Testis (tissue), 3 donors: ENCODE results near the gene ZFPM1. TPM values are rescaled to one million over a fixed set of nuclear protein-coding genes. Genes with fewer than 3 reads are reported as not detected.

Experiments
- DNase-seq: peaks from one replicate; pipeline ENCODE4 v3.0.0-alpha.2; 2019
- H3K27ac ChIP-seq, 2 donors: fragments of 200-600 bp; sonication (generic); one replicate each; pipeline ENCODE4 v1.5.1; 2019
- H3K27me3 ChIP-seq: fragments of 200-600 bp; sonication (generic); one replicate; pipeline ENCODE4 v1.5.1; 2019
- H3K36me3 ChIP-seq: fragments of 200-600 bp; sonication (generic); one replicate; pipeline ENCODE4 v1.5.1; 2017; ENCODE audit warnings: low read depth; ENCODE audit errors: missing control alignments
- H3K4me1 ChIP-seq: fragments of 200-600 bp; sonication (generic); one replicate; pipeline ENCODE4 v1.5.1; 2019
- H3K4me3 ChIP-seq, 2 donors: fragments of 200-600 bp; sonication (generic); one replicate each; pipeline ENCODE4 v1.5.1; 2017 to 2019
- H3K9me3 ChIP-seq: fragments of 200-600 bp; sonication (generic); one replicate; pipeline ENCODE4 v1.5.1; 2017
- CTCF ChIP-seq, 3 experiments: fragments of 450-650 bp in 2 of 3; fragments of 200-600 bp in 1 of 3; sonication (generic) in 1 of 3; IDR thresholded peaks; one replicate each; pipeline ENCODE4 v1.5.1; 2016 to 2019; ENCODE audit warnings: antibody characterized with exemption in 3 of 3, mild to moderate bottlenecking in 2 of 3, moderate library complexity in 1 of 3
- POLR2A ChIP-seq: fragments of 450-650 bp; IDR thresholded peaks from one replicate; pipeline ENCODE4 v1.6.1; 2017; ENCODE audit warnings: antibody characterized with exemption, mild to moderate bottlenecking, moderate library complexity
- WGBS, 2 donors: methylation state at CpG; one replicate each; pipeline ENCODE4 v1.1.5; 2018; 5-methylcytosine and 5-hydroxymethylcytosine counted together
- intact Hi-C: fragments of 100-400 bp; cut with DNase I; formaldehyde crosslinking; loops from one replicate; pipeline ENCODE4 v1.15.1; 2023; ENCODE audit warnings: low total_unique reads
- polyA plus RNA-seq: library from polyadenylated mRNA; stranded (reverse); fragments of 350-450 nt; fragmentation: Illumina TruSeq; extraction: RNeasy Lipid Tissue Mini Kit (QIAGEN cat#74804); gene quantifications from one replicate; pipeline ENCODE4 v1.2.3, GENCODE V29; 2014; ENCODE audit warnings: low read depth, low replicate concordance; ENCODE audit not compliant: insufficient read depth
- total RNA-seq, 2 donors: library from RNA; depleted of rRNA; stranded (reverse); fragments of >200 nt; gene quantifications; one replicate each; pipeline ENCODE4 v1.2.3, GENCODE V29; 2016

The ZFPM1 gene
- total and polyA plus RNA-seq, 3 donors from 2014 or later: 12.8 to 25.1 (median 23.9) TPM

DNA sequence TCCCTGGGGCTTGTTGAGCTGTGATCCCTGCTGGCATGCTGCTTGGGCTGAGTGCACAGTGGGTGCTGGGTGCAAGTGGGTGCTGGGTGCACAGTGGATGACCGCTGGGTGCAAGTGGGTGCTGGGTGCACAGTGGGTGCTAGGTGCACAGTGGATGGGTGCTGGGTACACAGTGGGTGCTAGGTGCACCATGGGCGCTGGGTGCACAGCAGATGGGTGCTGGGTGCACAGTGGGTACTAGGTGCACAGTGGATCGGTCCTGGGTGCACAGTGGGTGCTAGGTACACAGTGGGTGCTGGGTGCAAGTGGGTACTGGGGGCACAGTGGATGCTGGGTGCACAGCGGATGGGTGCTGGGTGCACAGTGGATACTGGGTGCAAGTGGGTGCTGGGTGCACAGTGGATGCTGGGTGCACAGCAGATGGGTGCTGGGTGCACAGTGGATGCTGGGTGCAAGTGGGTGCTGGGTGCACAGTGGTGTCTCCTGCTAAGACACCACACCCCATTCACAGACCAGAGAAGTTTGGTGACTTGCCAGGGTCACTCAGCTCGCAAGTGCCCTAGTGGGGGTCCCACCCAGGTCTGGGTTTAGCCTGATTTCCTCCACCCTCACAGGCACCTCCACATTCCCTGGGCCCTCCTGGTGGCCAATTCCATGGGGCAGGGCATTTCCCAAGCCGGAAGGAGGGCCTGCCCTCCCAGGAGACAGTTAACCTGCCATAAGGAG lies 33.5 kb downstream of the ZFPM1 start:
- no peaks in the 10 kb centered on the region for H3K4me1 ChIP-seq
- H3K4me3 ChIP-seq: no peak overlapping the region
- no peak for TF ChIP-seq POLR2A
- no peak for TF ChIP-seq CTCF (IDR thresholded peaks at IDR 0.05)
- no peak overlapping the region for H3K27ac ChIP-seq
- no peaks in the 10 kb centered on the region for H3K27me3 ChIP-seq
- WGBS, 2 donors: 82 to 93% methylated on average over 5 to 6 of the region's 6 CpGs
- intact Hi-C loops: no loop called here
- DNase-seq: no peak
- no peaks in the 10 kb centered on the region for H3K36me3 ChIP-seq
- H3K9me3 ChIP-seq: no peaks in the 10 kb centered on the region

DNA sequence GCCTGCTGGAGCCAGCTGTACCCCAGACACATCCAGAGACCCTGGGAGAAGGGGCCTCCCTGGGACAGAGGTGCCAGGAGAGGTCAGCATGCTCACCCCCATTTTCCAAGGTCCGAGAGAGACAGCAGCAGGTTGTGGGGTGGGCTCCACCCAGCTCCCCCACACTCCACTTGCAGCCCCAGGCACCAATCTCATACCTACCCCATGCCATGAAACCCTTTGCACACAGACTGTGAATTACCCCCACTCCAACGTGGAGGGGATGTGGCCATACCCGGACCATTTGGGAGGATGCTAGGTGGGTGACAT lies 34.0 kb downstream of the ZFPM1 start:
- Histone ChIP-seq H3K27ac (no peak overlapping the region), H3K4me1 (no peaks in the 10 kb centered on the region), H3K4me3 (no peak overlapping the region), H3K36me3 (no peaks in the 10 kb centered on the region), H3K27me3 (no peaks in the 10 kb centered on the region), H3K9me3 (no peaks in the 10 kb centered on the region)
- intact Hi-C loops: no loop called here
- 79 to 80% methylated on average over 3 of the region's 3 CpGs for WGBS, 2 donors
- DNase-seq: no peak
- TF ChIP-seq POLR2A: no peak
- no peak for TF ChIP-seq CTCF (IDR thresholded peaks at IDR 0.05)

GRCh38 chr16:88487920-88488851 lies 35.1 kb downstream of the ZFPM1 start:
- intact Hi-C loops: no loop called here
- WGBS, 2 donors: 72 to 84% methylated on average over 36 to 53 of the region's 54 CpGs
- Histone ChIP-seq H3K4me3 (no peak overlapping the region), H3K27ac (no peak overlapping the region), H3K36me3 (no peaks in the 10 kb centered on the region), H3K9me3 (no peaks in the 10 kb centered on the region), H3K27me3 (no peaks in the 10 kb centered on the region), H3K4me1 (no peaks in the 10 kb centered on the region)
- TF ChIP-seq POLR2A (no peak), CTCF (IDR thresholded peaks at IDR 0.05) (no peak)
- DNase-seq: no peak

DNA sequence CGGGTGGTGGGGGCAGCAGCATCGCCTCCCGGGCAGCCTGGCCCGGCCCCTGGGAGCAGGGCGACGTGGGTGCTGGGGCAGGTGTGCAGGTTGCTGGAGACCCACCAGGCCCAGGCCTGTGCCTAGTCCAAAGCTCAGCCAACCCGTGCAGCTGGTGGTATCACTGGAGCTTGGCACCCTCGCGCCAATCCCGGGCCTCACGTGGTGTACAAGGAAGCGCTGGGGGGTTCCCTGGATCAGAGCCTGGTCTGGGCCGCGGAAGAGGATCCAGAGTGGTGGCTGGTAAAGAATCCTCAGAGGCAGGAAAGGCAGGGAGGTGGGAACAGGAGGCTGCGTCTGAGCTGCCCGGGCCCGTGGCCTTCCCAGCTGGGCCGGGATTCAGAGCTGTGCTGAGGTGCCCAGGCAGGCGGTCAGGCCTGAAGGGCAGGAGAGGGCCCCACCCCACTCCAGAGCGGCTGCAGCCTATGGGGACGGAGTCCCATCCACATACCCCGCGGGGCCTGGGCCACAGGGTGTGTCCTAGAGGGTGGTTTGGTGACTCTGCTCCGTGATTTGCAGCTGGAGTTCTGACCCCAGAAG lies 36.2 kb downstream of the ZFPM1 start:
- Histone ChIP-seq H3K9me3 (no peaks in the 10 kb centered on the region), H3K27me3 (no peaks in the 10 kb centered on the region), H3K4me3 (no peak overlapping the region), H3K27ac (no peak overlapping the region), H3K36me3 (no peaks in the 10 kb centered on the region), H3K4me1 (peaks cover 6% of the 10 kb centered on the region)
- WGBS, 2 donors: 86 to 91% methylated on average over 14 to 23 of the region's 24 CpGs
- intact Hi-C loops: no loop called here
- TF ChIP-seq POLR2A (no peak), CTCF (IDR thresholded peaks at IDR 0.05) (no peak)
- DNase-seq: no peak
